Measurements from ENCODE around the gene ERCC4.

DNA sequence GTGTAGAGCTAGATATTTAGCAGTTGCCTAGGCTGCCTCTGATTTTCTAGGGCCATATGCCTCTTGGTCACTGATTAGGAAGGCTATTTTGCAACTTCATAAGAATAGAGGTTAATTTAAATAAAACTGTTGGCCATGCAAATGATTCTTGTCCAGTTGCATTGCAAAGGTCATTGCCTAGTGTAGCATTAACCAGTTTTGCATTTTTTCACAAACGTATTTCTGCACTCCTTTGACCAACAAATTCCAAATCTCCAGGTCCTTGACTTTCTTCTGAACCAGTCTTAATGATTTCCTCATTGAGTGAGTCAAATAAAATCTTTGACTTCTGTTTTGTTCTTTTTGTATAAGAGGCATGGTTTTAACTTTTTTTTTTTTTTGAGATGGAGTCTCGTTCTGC lies 33.5 kb downstream of the ERCC4 start:
- TF ChIP-seq, protein P1, sequence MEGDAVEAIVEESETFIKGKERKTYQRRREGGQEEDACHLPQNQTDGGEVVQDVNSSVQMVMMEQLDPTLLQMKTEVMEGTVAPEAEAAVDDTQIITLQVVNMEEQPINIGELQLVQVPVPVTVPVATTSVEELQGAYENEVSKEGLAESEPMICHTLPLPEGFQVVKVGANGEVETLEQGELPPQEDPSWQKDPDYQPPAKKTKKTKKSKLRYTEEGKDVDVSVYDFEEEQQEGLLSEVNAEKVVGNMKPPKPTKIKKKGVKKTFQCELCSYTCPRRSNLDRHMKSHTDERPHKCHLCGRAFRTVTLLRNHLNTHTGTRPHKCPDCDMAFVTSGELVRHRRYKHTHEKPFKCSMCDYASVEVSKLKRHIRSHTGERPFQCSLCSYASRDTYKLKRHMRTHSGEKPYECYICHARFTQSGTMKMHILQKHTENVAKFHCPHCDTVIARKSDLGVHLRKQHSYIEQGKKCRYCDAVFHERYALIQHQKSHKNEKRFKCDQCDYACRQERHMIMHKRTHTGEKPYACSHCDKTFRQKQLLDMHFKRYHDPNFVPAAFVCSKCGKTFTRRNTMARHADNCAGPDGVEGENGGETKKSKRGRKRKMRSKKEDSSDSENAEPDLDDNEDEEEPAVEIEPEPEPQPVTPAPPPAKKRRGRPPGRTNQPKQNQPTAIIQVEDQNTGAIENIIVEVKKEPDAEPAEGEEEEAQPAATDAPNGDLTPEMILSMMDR (IDR thresholded peaks at IDR 0.05): no peak
- no peak for TF ChIP-seq POLR2A (IDR thresholded peaks at IDR 0.05)
